Measurements from ENCODE around the gene UBE2Q1. TPM values are rescaled to one million over a fixed set of nuclear protein-coding genes. Genes with fewer than 3 reads are reported as not detected.

The UBE2Q1 gene
- total and polyA plus RNA-seq, 2 of the 4 experiments (the other 2 are of a cell fraction): 20.6 to 24.7 TPM

DNA sequence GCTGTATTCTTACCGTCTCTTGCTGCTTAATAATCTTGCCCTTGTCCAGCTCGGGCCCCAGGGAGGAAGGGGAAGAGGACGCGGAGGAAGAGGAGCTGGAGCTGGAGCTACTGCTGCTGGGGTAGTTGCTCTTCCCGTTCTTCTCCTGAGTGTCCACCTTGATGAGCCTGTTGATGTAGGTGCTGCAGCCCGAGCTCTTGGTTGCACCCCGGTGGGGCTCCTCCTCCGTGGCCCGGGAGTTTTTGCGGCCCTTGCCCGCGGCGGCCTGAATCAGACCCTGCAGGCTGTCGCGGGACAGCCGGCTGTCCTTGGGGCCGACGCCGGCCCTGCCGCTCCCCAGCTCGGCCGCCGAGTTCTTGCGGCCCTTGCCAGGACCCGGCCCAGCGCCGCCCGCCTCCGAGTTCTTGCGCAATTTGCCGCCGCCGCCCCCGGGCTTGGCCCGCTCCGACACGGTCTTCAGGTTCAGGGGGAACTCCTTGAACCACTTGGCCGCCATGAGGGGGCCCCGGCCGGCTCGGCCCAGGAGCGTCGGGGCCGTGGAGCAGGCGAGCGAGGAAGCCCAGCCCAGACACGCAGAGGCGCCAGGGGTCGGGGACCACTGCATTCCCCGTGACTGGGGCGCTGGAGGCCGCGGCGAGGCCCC, 56.9 kb downstream of the UBE2Q1 start:
- no peak overlapping the region for H2BK15ac ChIP-seq (ENCODE audit: low read depth, low read length)
- intact Hi-C loops (cut with micrococcal nuclease): no loop called here
- WGBS, 2 experiments (ENCODE audit: extremely low coverage in 2 of 2, insufficient read length in 1 of 2): 3% methylated on average over 41 of the region's 54 CpGs; no CpG with 5 or more reads in 1 of the 2 experiments
- no peak overlapping the region; the same call in 1 of the 2 replicates for H3K4me2 ChIP-seq (ENCODE audit: low read depth, low read length)
- TF ChIP-seq POLR2A (IDR thresholded peaks at IDR 0.05; ENCODE audit: low read depth, low read length): no peak
- TF ChIP-seq MAZ (IDR thresholded peaks at IDR 0.05; ENCODE audit: borderline replicate concordance, low read depth, low read length): no peak
- TF ChIP-seq CEBPB (IDR thresholded peaks at IDR 0.05; ENCODE audit: low read depth, low read length): peak; percentile 80
- no peak overlapping the region for H3K27ac ChIP-seq (ENCODE audit: insufficient read depth, low read length)
- no peaks in the 10 kb centered on the region for H3K79me1 ChIP-seq (ENCODE audit: low read depth in 1 of 2, low read length in 2 of 2)
- dilution Hi-C loops (cut with HindIII; ENCODE audit: low sequenced_read_pairs, unreplicated experiment): no loop called here
- H3K23ac ChIP-seq (ENCODE audit: low read depth, low read length): no peak overlapping the region
- H3K9me1 ChIP-seq (ENCODE audit: insufficient read depth, low read length): no peaks in the 10 kb centered on the region
- no peak overlapping the region for H3K18ac ChIP-seq (ENCODE audit: low read depth, low read length)
- no peaks in the 10 kb centered on the region for H4K20me1 ChIP-seq (ENCODE audit: insufficient read depth, low read length)
- peak overlapping the region; percentile 37 for H2AK9ac ChIP-seq (replicated peaks; ENCODE audit: low read depth, low read length, poor library complexity)
- no peak overlapping the region for H3K4ac ChIP-seq (ENCODE audit: low read depth, low read length)
- ATAC-seq (ENCODE audit: low read depth) (peak; percentile 35), DNase-seq (no peak)
- ChIA-PET POLR2A (ENCODE audit: unreplicated experiment) (no interaction called here), CTCF (no interaction called here)
- H2BK20ac ChIP-seq (ENCODE audit: low read depth, low read length): no peak overlapping the region
- H3K36me3 ChIP-seq (ENCODE audit: control insufficient read depth, insufficient read depth, low read length): no peaks in the 10 kb centered on the region
- H3K56ac ChIP-seq (ENCODE audit: extremely low read depth, insufficient read depth, low read length): no peak overlapping the region
- H2AFZ ChIP-seq (replicated peaks; ENCODE audit: low read length, poor library complexity): peak overlapping the region; percentile 49
- H2BK5ac ChIP-seq (ENCODE audit: low read depth, low read length, poor library complexity, severe bottlenecking): no peak overlapping the region
- no peak overlapping the region for H2AK5ac ChIP-seq (ENCODE audit: low read depth, low read length)
- no TSS peak for BruUV-seq (replicated peaks)
- peaks cover 69% of the 10 kb centered on the region for H3K27me3 ChIP-seq (ENCODE audit: control insufficient read depth, insufficient read depth, low read length)
- peak overlapping the region; percentile 2; the same call in 1 of the 2 replicates for H3K4me3 ChIP-seq (ENCODE audit: insufficient read depth, low read depth, low read length)
- peaks cover 29% of the 10 kb centered on the region for H3K9me3 ChIP-seq (ENCODE audit: control insufficient read depth, insufficient read depth, low read length)
- no peak overlapping the region for H2BK120ac ChIP-seq (ENCODE audit: low read depth, low read length)
- no peak overlapping the region for H4K5ac ChIP-seq (ENCODE audit: low read depth, low read length)
- in situ Hi-C loops (cut with MboI; ENCODE audit: low sequenced_read_pairs): no loop called here
- no peak overlapping the region for H3K14ac ChIP-seq (replicated peaks; ENCODE audit: low read depth, low read length)
- H4K91ac ChIP-seq (ENCODE audit: insufficient read depth, low read depth, low read length): no peak overlapping the region
- peaks cover 2% of the 10 kb centered on the region; the same call in 1 of the 2 replicates for H3K4me1 ChIP-seq (ENCODE audit: control insufficient read depth, insufficient read depth, low read length)
- H4K8ac ChIP-seq (ENCODE audit: low read depth in 2 of 2, low read length in 2 of 2): no peak overlapping the region
- no peak overlapping the region for H3K9ac ChIP-seq (ENCODE audit: low read depth, low read length)

Data from IMR-90 (cell line).